ENCODE data around the gene CHD9. TPM values are rescaled to one million over a fixed set of nuclear protein-coding genes. Genes with fewer than 3 reads are reported as not detected.

Gene CHD9
- total RNA-seq, 1 experiment from 2014 or later: 111 TPM

DNA sequence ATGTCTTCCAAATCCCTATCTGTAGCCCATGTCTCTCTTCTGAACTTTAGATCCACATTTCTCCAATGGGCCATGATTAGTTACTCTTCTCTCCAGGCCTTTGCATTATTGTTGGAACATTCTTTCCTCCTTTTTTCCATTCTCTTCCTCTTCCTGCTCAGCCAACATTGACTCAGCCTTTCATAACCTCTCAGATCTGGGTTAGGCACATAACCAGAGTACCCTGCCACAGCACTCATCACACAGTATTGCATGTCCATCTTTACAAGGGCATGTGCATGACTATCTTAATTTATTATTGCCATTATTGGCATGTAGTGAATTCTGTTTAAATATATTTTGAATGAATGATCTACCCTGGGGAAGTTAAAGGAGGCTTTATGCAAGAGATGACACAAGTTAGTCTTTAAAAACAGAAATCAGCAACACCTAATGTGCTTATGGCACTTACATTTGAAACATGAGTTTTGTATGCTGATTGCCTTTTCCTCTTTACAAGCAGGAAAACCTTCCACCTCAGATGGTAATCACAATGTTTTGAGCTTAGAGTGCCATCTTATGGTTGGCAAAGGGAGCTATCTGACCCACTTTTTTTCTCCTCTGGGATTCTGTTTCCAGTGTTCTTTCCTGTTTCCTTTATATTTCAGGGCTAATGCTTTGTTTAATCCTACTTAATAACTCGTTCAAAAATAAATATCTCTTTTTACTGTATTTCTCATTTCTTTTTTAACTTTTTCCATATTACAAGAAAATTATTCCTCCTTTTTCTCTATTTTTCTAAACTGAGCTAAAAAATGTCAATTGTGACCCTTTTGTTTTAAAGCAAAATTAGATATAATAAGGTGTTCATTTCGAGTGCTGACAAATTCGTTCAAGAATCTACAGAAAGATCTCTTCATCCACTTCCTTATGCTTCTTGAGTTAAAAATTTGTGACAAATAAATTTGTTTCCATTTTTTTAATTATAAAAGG lies 228.5 kb downstream of the CHD9 start:
- Histone ChIP-seq H3K9me2 (replicated peaks; ENCODE audit: insufficient read depth, low read length) (no peaks in the 10 kb centered on the region), H3K27me3 (ENCODE audit: low read length) (no peaks in the 10 kb centered on the region), H3K27ac (ENCODE audit: low read length) (no peak overlapping the region), H3K4me2 (ENCODE audit: low read depth, low read length, poor library complexity, severe bottlenecking) (no peak overlapping the region), H3K9me3 (ENCODE audit: low read length) (no peaks in the 10 kb centered on the region), H4K20me1 (ENCODE audit: insufficient read depth, low read depth, low read length) (no peaks in the 10 kb centered on the region), H3K4me3 (ENCODE audit: low read length) (no peak overlapping the region), H3K79me2 (ENCODE audit: low read length) (0 out of 2 replicates have a peak, but pooled peaks cover 8% of the 10 kb centered on the region), H3K36me3 (ENCODE audit: insufficient read depth, low read length) (peaks cover 49% of the 10 kb centered on the region), H3K9ac (ENCODE audit: low read length) (no peak overlapping the region), H3K4me1 (ENCODE audit: low read length) (no peaks in the 10 kb centered on the region), H2AFZ (ENCODE audit: low read length) (no peak overlapping the region)
- peak; percentile 64 for DNase-seq

- Histone ChIP-seq H3K9me2 (replicated peaks; ENCODE audit: insufficient read depth, low read length) (no peaks in the 10 kb centered on the region), H3K9me3 (ENCODE audit: low read length) (no peaks in the 10 kb centered on the region), H3K4me3 (ENCODE audit: low read length) (no peak overlapping the region), H3K79me2 (ENCODE audit: low read length) (0 out of 2 replicates have a peak, but pooled peaks cover 8% of the 10 kb centered on the region), H3K9ac (ENCODE audit: low read length) (no peak overlapping the region), H3K36me3 (ENCODE audit: insufficient read depth, low read length) (peaks cover 63% of the 10 kb centered on the region), H4K20me1 (ENCODE audit: insufficient read depth, low read depth, low read length) (no peaks in the 10 kb centered on the region), H3K4me1 (ENCODE audit: low read length) (no peaks in the 10 kb centered on the region), H3K4me2 (ENCODE audit: low read depth, low read length, poor library complexity, severe bottlenecking) (no peak overlapping the region), H3K27me3 (ENCODE audit: low read length) (no peaks in the 10 kb centered on the region), H3K27ac (ENCODE audit: low read length) (no peak overlapping the region), H2AFZ (ENCODE audit: low read length) (no peak overlapping the region)
- DNase-seq: no peak
These were observed 230.4 kb downstream of the CHD9 start for GRCh38 chr16:53285236-53285635.

GRCh38 chr16:53290520-53290919 lies 235.7 kb downstream of the CHD9 start:
- Histone ChIP-seq H4K20me1 (ENCODE audit: insufficient read depth, low read depth, low read length) (no peaks in the 10 kb centered on the region), H3K9ac (ENCODE audit: low read length) (no peak overlapping the region), H3K9me3 (ENCODE audit: low read length) (no peaks in the 10 kb centered on the region), H3K4me3 (ENCODE audit: low read length) (no peak overlapping the region), H3K79me2 (ENCODE audit: low read length) (no peaks in the 10 kb centered on the region), H3K27ac (ENCODE audit: low read length) (no peak overlapping the region), H3K9me2 (replicated peaks; ENCODE audit: insufficient read depth, low read length) (no peaks in the 10 kb centered on the region), H3K4me1 (ENCODE audit: low read length) (no peaks in the 10 kb centered on the region), H3K36me3 (ENCODE audit: insufficient read depth, low read length) (peaks cover 76% of the 10 kb centered on the region), H2AFZ (ENCODE audit: low read length) (no peak overlapping the region), H3K27me3 (ENCODE audit: low read length) (no peaks in the 10 kb centered on the region), H3K4me2 (ENCODE audit: low read depth, low read length, poor library complexity, severe bottlenecking) (no peak overlapping the region)
- no peak for DNase-seq

DNA sequence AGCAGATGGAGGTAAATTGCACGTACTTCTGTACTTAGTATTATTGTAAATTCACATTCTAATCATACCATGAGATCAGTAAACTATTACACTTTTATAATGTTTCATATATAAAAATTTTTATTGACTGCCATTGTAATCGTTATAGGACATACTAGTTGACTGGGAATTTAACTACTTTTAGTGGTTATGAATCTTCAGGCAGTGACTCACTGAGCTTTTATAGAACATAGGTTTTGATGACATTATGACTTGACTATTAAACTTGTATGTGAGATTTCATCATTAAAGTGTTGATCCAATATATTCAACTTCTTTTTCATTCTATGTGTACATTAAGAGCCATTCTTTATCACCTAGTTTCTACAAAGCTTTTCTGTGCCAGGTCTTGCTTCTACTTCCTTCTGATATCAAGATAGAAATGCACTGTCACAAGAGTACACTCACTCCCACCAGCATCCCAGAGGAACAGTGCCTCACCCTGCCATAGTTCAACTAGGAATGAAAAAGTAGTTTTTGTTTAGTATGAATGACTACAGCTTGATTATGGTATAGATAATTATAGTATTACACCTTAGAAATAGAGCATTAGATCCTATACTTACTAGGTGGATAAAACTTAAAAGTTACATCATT lies 237.1 kb downstream of the CHD9 start:
- H3K4me2 ChIP-seq (ENCODE audit: low read depth, low read length, poor library complexity, severe bottlenecking): no peak overlapping the region
- no peak overlapping the region for H3K9ac ChIP-seq (ENCODE audit: low read length)
- peaks cover 71% of the 10 kb centered on the region for H3K36me3 ChIP-seq (ENCODE audit: insufficient read depth, low read length)
- H3K27ac ChIP-seq (ENCODE audit: low read length): no peak overlapping the region
- H3K9me3 ChIP-seq (ENCODE audit: low read length): no peaks in the 10 kb centered on the region
- H3K4me1 ChIP-seq (ENCODE audit: low read length): no peaks in the 10 kb centered on the region
- DNase-seq: no peak
- H2AFZ ChIP-seq (ENCODE audit: low read length): no peak overlapping the region
- no peaks in the 10 kb centered on the region for H3K9me2 ChIP-seq (replicated peaks; ENCODE audit: insufficient read depth, low read length)
- H3K79me2 ChIP-seq (ENCODE audit: low read length): no peaks in the 10 kb centered on the region; the same call in 1 of the 2 replicates
- H4K20me1 ChIP-seq (ENCODE audit: insufficient read depth, low read depth, low read length): no peaks in the 10 kb centered on the region
- H3K27me3 ChIP-seq (ENCODE audit: low read length): no peaks in the 10 kb centered on the region
- no peak overlapping the region for H3K4me3 ChIP-seq (ENCODE audit: low read length)

DNA sequence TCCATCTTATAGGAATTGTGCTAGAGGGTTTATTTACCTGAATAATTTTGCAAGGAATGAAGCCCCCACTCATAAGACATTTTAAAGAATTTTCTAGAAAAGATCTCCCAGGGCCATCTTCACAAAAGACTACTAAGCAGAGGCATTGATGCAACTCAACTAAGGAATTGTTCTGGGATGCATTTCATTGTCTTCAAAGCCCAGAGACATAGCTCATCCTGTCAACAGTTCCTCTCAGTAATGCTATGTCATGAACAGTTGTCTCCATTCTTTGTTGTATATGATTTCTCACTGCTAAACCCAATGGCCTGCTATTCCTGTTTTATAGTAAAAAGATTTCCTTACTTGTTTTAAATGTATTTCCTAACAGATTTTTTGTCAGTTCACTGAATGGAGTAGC lies 242.7 kb downstream of the CHD9 start:
- H2AFZ ChIP-seq (ENCODE audit: low read length): no peak overlapping the region
- H3K36me3 ChIP-seq (ENCODE audit: insufficient read depth, low read length): peaks cover 65% of the 10 kb centered on the region
- no peak overlapping the region for H3K4me3 ChIP-seq (ENCODE audit: low read length)
- no peaks in the 10 kb centered on the region for H3K27me3 ChIP-seq (ENCODE audit: low read length)
- no peak overlapping the region for H3K9ac ChIP-seq (ENCODE audit: low read length)
- no peaks in the 10 kb centered on the region; the same call in none of the 2 replicates for H3K79me2 ChIP-seq (ENCODE audit: low read length)
- H3K9me3 ChIP-seq (ENCODE audit: low read length): no peaks in the 10 kb centered on the region
- H3K4me1 ChIP-seq (ENCODE audit: low read length): no peaks in the 10 kb centered on the region
- H3K9me2 ChIP-seq (replicated peaks; ENCODE audit: insufficient read depth, low read length): no peaks in the 10 kb centered on the region
- H3K27ac ChIP-seq (ENCODE audit: low read length): no peak overlapping the region
- no peaks in the 10 kb centered on the region for H4K20me1 ChIP-seq (ENCODE audit: insufficient read depth, low read depth, low read length)
- H3K4me2 ChIP-seq (ENCODE audit: low read depth, low read length, poor library complexity, severe bottlenecking): no peak overlapping the region
- no peak for DNase-seq

- Histone ChIP-seq H4K20me1 (ENCODE audit: insufficient read depth, low read depth, low read length) (no peaks in the 10 kb centered on the region; the same call in 1 of the 2 replicates), H2AFZ (ENCODE audit: low read length) (no peak overlapping the region), H3K36me3 (ENCODE audit: insufficient read depth, low read length) (peaks cover 71% of the 10 kb centered on the region), H3K79me2 (ENCODE audit: low read length) (peaks cover 9% of the 10 kb centered on the region; the same call in 1 of the 2 replicates), H3K27ac (ENCODE audit: low read length) (no peak overlapping the region), H3K9me2 (replicated peaks; ENCODE audit: insufficient read depth, low read length) (no peaks in the 10 kb centered on the region), H3K4me1 (ENCODE audit: low read length) (no peaks in the 10 kb centered on the region), H3K4me3 (ENCODE audit: low read length) (no peak overlapping the region), H3K9me3 (ENCODE audit: low read length) (no peaks in the 10 kb centered on the region), H3K9ac (ENCODE audit: low read length) (no peak overlapping the region), H3K27me3 (ENCODE audit: low read length) (no peaks in the 10 kb centered on the region), H3K4me2 (ENCODE audit: low read depth, low read length, poor library complexity, severe bottlenecking) (no peak overlapping the region)
- DNase-seq: no peak
These were observed 249.5 kb downstream of the CHD9 start for GRCh38 chr16:53304334-53304733.

DNA sequence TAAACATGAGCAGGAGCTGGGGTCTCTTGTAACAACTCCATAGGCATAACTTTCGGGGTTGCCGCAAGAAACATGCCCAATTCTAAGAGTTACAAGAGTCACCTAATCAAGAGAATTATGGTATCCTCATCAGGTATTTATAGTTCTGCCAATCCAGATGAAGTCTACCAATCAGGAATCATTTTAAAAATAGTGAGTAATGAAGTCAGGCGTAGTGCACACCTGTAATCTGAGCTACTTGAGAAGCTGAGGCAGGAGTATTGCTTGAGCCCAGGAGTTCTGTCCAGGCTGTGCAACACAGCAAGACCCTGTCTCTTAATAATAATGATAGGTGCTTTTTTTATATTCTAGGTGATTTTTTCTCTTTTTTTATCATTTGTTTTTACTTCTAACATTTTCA lies 251.0 kb downstream of the CHD9 start:
- no peak overlapping the region for H2AFZ ChIP-seq (ENCODE audit: low read length)
- H3K4me2 ChIP-seq (ENCODE audit: low read depth, low read length, poor library complexity, severe bottlenecking): no peak overlapping the region
- no peaks in the 10 kb centered on the region for H3K9me3 ChIP-seq (ENCODE audit: low read length)
- no peaks in the 10 kb centered on the region for H3K4me1 ChIP-seq (ENCODE audit: low read length)
- H3K79me2 ChIP-seq (ENCODE audit: low read length): peaks cover 9% of the 10 kb centered on the region; the same call in 1 of the 2 replicates
- H3K27me3 ChIP-seq (ENCODE audit: low read length): no peaks in the 10 kb centered on the region
- no peak for DNase-seq
- H3K4me3 ChIP-seq (ENCODE audit: low read length): no peak overlapping the region
- no peak overlapping the region for H3K27ac ChIP-seq (ENCODE audit: low read length)
- H3K36me3 ChIP-seq (ENCODE audit: insufficient read depth, low read length): peaks cover 73% of the 10 kb centered on the region
- H4K20me1 ChIP-seq (ENCODE audit: insufficient read depth, low read depth, low read length): no peaks in the 10 kb centered on the region; the same call in 1 of the 2 replicates
- H3K9me2 ChIP-seq (replicated peaks; ENCODE audit: insufficient read depth, low read length): no peaks in the 10 kb centered on the region
- H3K9ac ChIP-seq (ENCODE audit: low read length): no peak overlapping the region

DNA sequence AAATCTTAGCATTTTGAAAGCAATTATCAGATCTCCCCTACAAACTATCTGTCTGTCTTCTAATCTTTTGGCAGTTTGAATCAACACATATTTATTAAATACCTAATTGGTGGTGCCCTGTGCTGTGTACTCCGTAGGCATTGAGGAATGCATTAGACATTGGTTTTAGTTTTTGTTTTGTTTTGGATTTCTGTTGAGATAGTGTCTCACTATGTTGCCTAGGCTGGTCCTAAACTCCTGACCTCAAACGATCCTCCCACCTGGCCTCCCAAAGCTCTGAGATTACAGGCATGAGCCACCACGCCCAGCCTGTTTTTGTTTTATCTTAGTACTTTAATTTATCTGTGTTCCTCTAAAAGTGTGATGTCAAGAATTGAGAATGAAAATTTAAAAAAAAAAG lies 254.7 kb downstream of the CHD9 start:
- no peak for DNase-seq
- H4K20me1 ChIP-seq (ENCODE audit: insufficient read depth, low read depth, low read length): no peaks in the 10 kb centered on the region
- H3K79me2 ChIP-seq (ENCODE audit: low read length): peaks cover 4% of the 10 kb centered on the region; the same call in 1 of the 2 replicates
- no peak overlapping the region for H2AFZ ChIP-seq (ENCODE audit: low read length)
- no peaks in the 10 kb centered on the region for H3K9me2 ChIP-seq (replicated peaks; ENCODE audit: insufficient read depth, low read length)
- H3K27ac ChIP-seq (ENCODE audit: low read length): no peak overlapping the region
- H3K27me3 ChIP-seq (ENCODE audit: low read length): no peaks in the 10 kb centered on the region
- peaks cover 75% of the 10 kb centered on the region for H3K36me3 ChIP-seq (ENCODE audit: insufficient read depth, low read length)
- no peak overlapping the region for H3K4me2 ChIP-seq (ENCODE audit: low read depth, low read length, poor library complexity, severe bottlenecking)
- no peak overlapping the region for H3K4me3 ChIP-seq (ENCODE audit: low read length)
- no peaks in the 10 kb centered on the region; the same call in 1 of the 2 replicates for H3K4me1 ChIP-seq (ENCODE audit: low read length)
- no peaks in the 10 kb centered on the region for H3K9me3 ChIP-seq (ENCODE audit: low read length)
- no peak overlapping the region for H3K9ac ChIP-seq (ENCODE audit: low read length)

Data from Karpas-422 (cell line).